Endodermal cell (in vitro differentiated cells): ENCODE results near the gene PLEKHG5. TPM values are rescaled to one million over a fixed set of nuclear protein-coding genes. Genes with fewer than 3 reads are reported as not detected.
A peak's percentile ranks its signal among the peaks of the same experiment; 100 is the strongest.

Experiments
- DNase-seq: peaks from one replicate; pipeline ENCODE4 v3.0.0-alpha.2; 2017
- H3K27ac ChIP-seq: 2 replicates; pipeline ENCODE4 v1.5.1; 2013; ENCODE audit warnings: mild to moderate bottlenecking, low read depth, low read length, moderate library complexity
- H3K27me3 ChIP-seq: 2 replicates; pipeline ENCODE4 v1.6.1; 2013; ENCODE audit warnings: mild to moderate bottlenecking, low read length, moderate library complexity; ENCODE audit not compliant: insufficient read depth, control insufficient read depth, poor library complexity, severe bottlenecking
- H3K36me3 ChIP-seq: 2 replicates; pipeline ENCODE4 v1.7.0; 2013; ENCODE audit warnings: mild to moderate bottlenecking, low read length, moderate library complexity; ENCODE audit not compliant: control insufficient read depth, insufficient read depth
- H3K4me1 ChIP-seq: one replicate; pipeline ENCODE4 v1.7.0; 2013; ENCODE audit warnings: low read length; ENCODE audit not compliant: control insufficient read depth, insufficient read depth
- H3K4me3 ChIP-seq: 2 replicates; pipeline ENCODE4 v1.5.1; 2013; ENCODE audit warnings: mild to moderate bottlenecking, low read length, moderate library complexity
- H3K9ac ChIP-seq: 2 replicates; pipeline ENCODE4 v1.6.1; 2013; ENCODE audit warnings: mild to moderate bottlenecking, low read length, moderate library complexity; ENCODE audit not compliant: poor library complexity, severe bottlenecking; ENCODE audit errors: extremely low read depth
- H3K9me3 ChIP-seq: 2 replicates; pipeline ENCODE4 v1.6.1; 2013; ENCODE audit warnings: mild to moderate bottlenecking, low read length, moderate library complexity; ENCODE audit not compliant: control insufficient read depth
- H3K27ac Mint-ChIP-seq: 2 replicates; pipeline ENCODE4 v1.8.0; 2020; ENCODE audit warnings: mixed read lengths
- H3K27me3 Mint-ChIP-seq: 2 replicates; pipeline ENCODE4 v1.8.0; 2021; ENCODE audit warnings: mild to moderate bottlenecking, mixed read lengths; ENCODE audit not compliant: insufficient read depth
- H3K36me3 Mint-ChIP-seq: 2 replicates; pipeline ENCODE4 v1.8.0; 2020; ENCODE audit warnings: low read depth, mixed read lengths
- H3K4me1 Mint-ChIP-seq: 2 replicates; pipeline ENCODE4 v1.8.0; 2020; ENCODE audit warnings: mixed read lengths
- H3K4me3 Mint-ChIP-seq: 2 replicates; pipeline ENCODE4 v1.8.0; 2020; ENCODE audit warnings: mild to moderate bottlenecking, moderate library complexity, mixed read lengths
- H3K9me3 Mint-ChIP-seq: 2 replicates; pipeline ENCODE4 v1.8.0; 2020; ENCODE audit warnings: mild to moderate bottlenecking, mixed read lengths
- CTCF ChIP-seq: fragments of 200-600 bp; sonication (generic); conservative IDR thresholded peaks from 2 replicates; pipeline ENCODE4 v1.5.0; 2021; ENCODE audit warnings: antibody characterized with exemption, mild to moderate bottlenecking
- WGBS, 2 experiments: methylation state at CpG; one replicate each; pipeline versions ENCODE4 v1.1.5 to v1.1.7; 2013; ENCODE audit warnings: missing lambda C conversion rate in 2 of 2, mixed read lengths in 1 of 2; ENCODE audit not compliant: insufficient coverage in 1 of 2, insufficient read length in 1 of 2; 5-methylcytosine and 5-hydroxymethylcytosine counted together
- total RNA-seq, 2 donors: library from RNA; stranded (reverse); fragmentation: NEBNext Ultra II Directional in 1 of 2; extraction: Animal tissue kit (Norgen Biotek cat#: 25700) in 1 of 2; gene quantifications; 2 replicates in 1 of 2; 3 replicates in 1 of 2; pipeline ENCODE4 v1.2.1, GENCODE V29; 2021

Gene PLEKHG5
- total RNA-seq, 2 donors from 2014 or later = 32.6 to 38.8 TPM

GRCh38 chr1:6508816-6509189 is 17.3 kb upstream of the PLEKHG5 start:
- peak; percentile 45 for DNase-seq

GRCh38 chr1:6508154-6508815 is 16.8 kb upstream of the PLEKHG5 start:
- Histone ChIP-seq H3K9me3 (no peaks in the 10 kb centered on the region), H3K36me3 (no peaks in the 10 kb centered on the region), H3K9ac (no peak overlapping the region), H3K4me3 (no peak overlapping the region), H3K27ac (no peak overlapping the region), H3K27me3 (no peaks in the 10 kb centered on the region), H3K4me1 (no peaks in the 10 kb centered on the region)
- Mint-ChIP-seq H3K36me3 (no peaks in the 10 kb centered on the region), H3K4me3 (no peak overlapping the region), H3K27me3 (no peaks in the 10 kb centered on the region), H3K27ac (no peak overlapping the region), H3K4me1 (no peaks in the 10 kb centered on the region), H3K9me3 (no peaks in the 10 kb centered on the region)
- no peak for TF ChIP-seq CTCF
- peak; percentile 41 for DNase-seq
- whole genome bisulfite sequencing, 2 experiments = 87 to 93% methylated on average over 8 to 18 of the region's 18 CpGs

More at GRCh38 chr1:6508816-6509189, 17.3 kb upstream of the PLEKHG5 start:
- H3K9me3 ChIP-seq = no peaks in the 10 kb centered on the region
- no peaks in the 10 kb centered on the region for H3K36me3 ChIP-seq
- H3K4me1 ChIP-seq = no peaks in the 10 kb centered on the region
- TF ChIP-seq CTCF = no peak
- H3K4me3 Mint-ChIP-seq = no peak overlapping the region
- no peaks in the 10 kb centered on the region for H3K27me3 ChIP-seq
- H3K36me3 Mint-ChIP-seq = no peaks in the 10 kb centered on the region
- H3K9me3 Mint-ChIP-seq = no peaks in the 10 kb centered on the region
- H3K27me3 Mint-ChIP-seq = no peaks in the 10 kb centered on the region
- H3K4me3 ChIP-seq = no peak overlapping the region
- no peaks in the 10 kb centered on the region for H3K4me1 Mint-ChIP-seq
- 90 to 96% methylated on average over 7 to 11 of the region's 11 CpGs for WGBS, 2 experiments
- no peak overlapping the region for H3K27ac ChIP-seq
- H3K27ac Mint-ChIP-seq = no peak overlapping the region
- H3K9ac ChIP-seq = no peak overlapping the region

DNA sequence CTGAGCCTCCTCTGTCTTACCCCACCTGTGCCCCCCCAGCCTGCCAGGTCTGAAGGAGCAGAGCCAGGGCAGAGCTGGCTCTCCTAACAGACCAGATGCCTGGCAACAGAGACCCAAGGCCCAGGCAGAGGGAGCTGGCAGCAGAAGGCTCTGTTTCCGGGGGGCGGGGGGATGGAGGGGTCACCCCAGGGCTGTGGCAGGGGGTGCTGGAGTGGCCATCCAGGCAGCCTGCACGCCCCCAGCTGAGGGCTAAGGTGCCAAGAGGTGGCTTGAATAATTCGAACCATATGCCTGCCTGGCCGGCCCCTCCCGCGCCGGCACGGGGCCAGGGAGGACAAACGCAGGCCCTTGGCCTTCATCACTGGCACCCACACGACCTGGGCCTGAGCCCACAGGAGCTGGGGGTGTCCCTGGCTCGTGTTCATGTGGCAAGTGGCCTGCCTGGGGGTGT is 16.0 kb upstream of the PLEKHG5 start:
- DNase-seq = peak; percentile 44
- Histone ChIP-seq H3K36me3 (no peaks in the 10 kb centered on the region), H3K27ac (no peak overlapping the region), H3K27me3 (no peaks in the 10 kb centered on the region), H3K4me1 (no peaks in the 10 kb centered on the region), H3K9me3 (no peaks in the 10 kb centered on the region), H3K9ac (no peak overlapping the region), H3K4me3 (no peak overlapping the region)
- WGBS, 2 experiments = 92 to 98% methylated on average over 11 to 12 of the region's 12 CpGs
- Mint-ChIP-seq H3K9me3 (no peaks in the 10 kb centered on the region), H3K27ac (no peak overlapping the region), H3K4me3 (no peak overlapping the region), H3K27me3 (no peaks in the 10 kb centered on the region), H3K36me3 (no peaks in the 10 kb centered on the region), H3K4me1 (no peaks in the 10 kb centered on the region)
- TF ChIP-seq CTCF = no peak
